Chondrocyte (in vitro differentiated cells): Measurements from ENCODE around the gene CRYBA4. TPM values are rescaled to one million over a fixed set of nuclear protein-coding genes. Genes with fewer than 3 reads are reported as not detected.

ENCODE experiments used
- DNase-seq: peaks from one replicate; pipeline ENCODE4 v3.0.0; 2021; ENCODE audit warnings: mixed read lengths, low spot score
- H3K27ac Mint-ChIP-seq: one replicate; pipeline ENCODE4 v1.8.0; 2021; ENCODE audit warnings: mild to moderate bottlenecking, moderate library complexity, mixed read lengths; ENCODE audit not compliant: unreplicated experiment
- H3K27me3 Mint-ChIP-seq: 2 replicates; pipeline ENCODE4 v1.8.0; 2021; ENCODE audit warnings: low read depth, mixed read lengths
- H3K36me3 Mint-ChIP-seq: 2 replicates; pipeline ENCODE4 v1.8.0; 2021; ENCODE audit warnings: low read depth, mixed read lengths
- H3K4me1 Mint-ChIP-seq: 2 replicates; pipeline ENCODE4 v1.8.0; 2021; ENCODE audit warnings: low read depth, mild to moderate bottlenecking, mixed read lengths
- H3K4me3 Mint-ChIP-seq: one replicate; pipeline ENCODE4 v1.8.0; 2021; ENCODE audit warnings: mild to moderate bottlenecking, moderate library complexity, mixed read lengths; ENCODE audit not compliant: unreplicated experiment
- H3K9me3 Mint-ChIP-seq: 2 replicates; pipeline ENCODE4 v1.8.0; 2021; ENCODE audit warnings: low read depth, mixed read lengths
- CTCF ChIP-seq: fragments of 200-600 bp; sonication (generic); IDR thresholded peaks from 2 replicates; pipeline ENCODE4 v1.5.0; 2021; ENCODE audit warnings: antibody characterized with exemption, mild to moderate bottlenecking, moderate library complexity
- total RNA-seq: library from RNA; stranded (reverse); gene quantifications from 3 replicates; pipeline ENCODE4 v1.2.1, GENCODE V29; 2021

CRYBA4 gene
- total RNA-seq, 1 donor from 2014 or later, result not detected

GRCh38 chr22:26618455-26618854, 3.3 kb upstream of the CRYBA4 start:
- H3K27ac Mint-ChIP-seq, result no peak overlapping the region
- no peak for TF ChIP-seq CTCF
- H3K4me3 Mint-ChIP-seq, result no peak overlapping the region
- peaks cover 4% of the 10 kb centered on the region for H3K4me1 Mint-ChIP-seq
- H3K27me3 Mint-ChIP-seq, result peaks cover 17% of the 10 kb centered on the region
- H3K9me3 Mint-ChIP-seq, result no peaks in the 10 kb centered on the region
- no peak for DNase-seq
- H3K36me3 Mint-ChIP-seq, result no peaks in the 10 kb centered on the region

GRCh38 chr22:26619510-26619909, 2.3 kb upstream of the CRYBA4 start:
- Mint-ChIP-seq H3K9me3 (no peaks in the 10 kb centered on the region), H3K36me3 (no peaks in the 10 kb centered on the region), H3K4me1 (no peaks in the 10 kb centered on the region), H3K4me3 (no peak overlapping the region), H3K27ac (no peak overlapping the region), H3K27me3 (peaks cover 10% of the 10 kb centered on the region)
- TF ChIP-seq CTCF, result no peak
- DNase-seq, result no peak

- H3K4me3 Mint-ChIP-seq, result no peak overlapping the region
- H3K27me3 Mint-ChIP-seq, result peaks cover 10% of the 10 kb centered on the region
- H3K36me3 Mint-ChIP-seq, result no peaks in the 10 kb centered on the region
- no peak overlapping the region for H3K27ac Mint-ChIP-seq
- H3K4me1 Mint-ChIP-seq, result no peaks in the 10 kb centered on the region
- no peak for TF ChIP-seq CTCF
- H3K9me3 Mint-ChIP-seq, result no peaks in the 10 kb centered on the region
- no peak for DNase-seq
These were observed 1.6 kb upstream of the CRYBA4 start for GRCh38 chr22:26620197-26620596.

GRCh38 chr22:26623984-26624383, 2.2 kb downstream of the CRYBA4 start:
- peaks cover 17% of the 10 kb centered on the region for H3K27me3 Mint-ChIP-seq
- H3K4me3 Mint-ChIP-seq, result no peak overlapping the region
- no peaks in the 10 kb centered on the region for H3K36me3 Mint-ChIP-seq
- no peak for TF ChIP-seq CTCF
- no peaks in the 10 kb centered on the region for H3K9me3 Mint-ChIP-seq
- DNase-seq, result no peak
- no peak overlapping the region for H3K27ac Mint-ChIP-seq
- H3K4me1 Mint-ChIP-seq, result no peaks in the 10 kb centered on the region

GRCh38 chr22:26624803-26625202, 3.0 kb downstream of the CRYBA4 start:
- no peak for TF ChIP-seq CTCF
- no peak overlapping the region for H3K27ac Mint-ChIP-seq

More at GRCh38 chr22:26624803-26625202, 3.0 kb downstream of the CRYBA4 start:
- H3K27me3 Mint-ChIP-seq, result peaks cover 17% of the 10 kb centered on the region
- no peaks in the 10 kb centered on the region for H3K4me1 Mint-ChIP-seq
- H3K36me3 Mint-ChIP-seq, result no peaks in the 10 kb centered on the region
- H3K4me3 Mint-ChIP-seq, result no peak overlapping the region
- DNase-seq, result no peak
- no peaks in the 10 kb centered on the region for H3K9me3 Mint-ChIP-seq
